HFFc6 (cell line): ENCODE results near the gene NDRG2. TPM values are rescaled to one million over a fixed set of nuclear protein-coding genes. Genes with fewer than 3 reads are reported as not detected.
A peak's percentile ranks its signal among the peaks of the same experiment; 100 is the strongest.

Experiments used
- DNase-seq: peaks from one replicate; pipeline ENCODE4 v3.0.0-alpha.2; 2018
- H3K27ac Mint-ChIP-seq: 2 replicates; pipeline ENCODE4 v1.8.0; 2020; ENCODE audit warnings: mild to moderate bottlenecking, mixed read lengths
- H3K27me3 Mint-ChIP-seq: 2 replicates; pipeline ENCODE4 v1.8.0; 2021; ENCODE audit warnings: mild to moderate bottlenecking, moderate library complexity, mixed read lengths; ENCODE audit not compliant: insufficient read depth
- H3K36me3 Mint-ChIP-seq: 2 replicates; pipeline ENCODE4 v1.8.0; 2021; ENCODE audit warnings: low read depth, mixed read lengths
- H3K4me1 Mint-ChIP-seq: 2 replicates; pipeline ENCODE4 v1.8.0; 2020; ENCODE audit warnings: low read depth, mixed read lengths
- H3K4me3 Mint-ChIP-seq: 2 replicates; pipeline ENCODE4 v1.8.0; 2020; ENCODE audit warnings: mild to moderate bottlenecking, moderate library complexity, mixed read lengths
- H3K9me3 Mint-ChIP-seq: 2 replicates; pipeline ENCODE4 v1.8.0; 2020; ENCODE audit warnings: mild to moderate bottlenecking, mixed read lengths
- CTCF ChIP-seq: fragments of 200-600 bp; sonication (generic); IDR thresholded peaks from 2 replicates; pipeline ENCODE4 v1.5.0; 2021; ENCODE audit warnings: antibody characterized with exemption, mild to moderate bottlenecking
- total RNA-seq, 6 experiments: library from RNA; stranded (reverse); fragmentation: NEBNext Ultra II Directional; extraction: Animal tissue kit (Norgen Biotek cat#: 25700); gene quantifications; 2 replicates in 1 of 6; 3 replicates in 5 of 6; pipeline ENCODE4 v1.2.3, GENCODE V29; 2021

Gene NDRG2
- total RNA-seq, 6 experiments from 2014 or later: 0.11 to 0.31 (median 0.23) TPM; not detected in 2

GRCh38 chr14:20997564-20997963, 27.3 kb downstream of the NDRG2 start:
- H3K4me3 Mint-ChIP-seq: no peak overlapping the region
- peaks cover 27% of the 10 kb centered on the region for H3K36me3 Mint-ChIP-seq
- H3K9me3 Mint-ChIP-seq: no peaks in the 10 kb centered on the region
- no peaks in the 10 kb centered on the region for H3K27me3 Mint-ChIP-seq
- no peak for DNase-seq
- H3K4me1 Mint-ChIP-seq: peaks cover 21% of the 10 kb centered on the region
- no peak for TF ChIP-seq CTCF
- no peak overlapping the region for H3K27ac Mint-ChIP-seq

DNA sequence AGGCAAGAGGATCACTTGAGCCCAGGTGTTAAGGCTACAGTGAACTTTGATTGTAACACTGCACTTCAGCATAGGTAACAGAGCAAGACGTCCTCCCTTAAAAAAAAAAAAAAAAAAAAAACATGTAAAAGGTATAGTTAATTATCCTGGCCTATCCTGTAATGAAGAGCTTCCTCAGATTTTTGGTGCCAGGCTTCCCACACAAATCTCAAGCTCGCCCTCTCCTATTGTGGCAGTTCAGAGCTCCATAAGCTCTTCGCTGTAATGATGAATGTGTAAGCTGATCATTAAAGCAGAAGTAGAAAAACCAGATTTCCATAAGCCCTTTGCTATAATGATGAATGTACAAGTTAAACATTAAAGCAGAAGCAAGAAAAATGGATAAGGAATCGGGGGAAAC, 27.7 kb downstream of the NDRG2 start:
- no peaks in the 10 kb centered on the region for H3K9me3 Mint-ChIP-seq
- no peaks in the 10 kb centered on the region for H3K27me3 Mint-ChIP-seq
- peaks cover 28% of the 10 kb centered on the region for H3K36me3 Mint-ChIP-seq
- no peak for DNase-seq
- H3K4me1 Mint-ChIP-seq: peaks cover 22% of the 10 kb centered on the region
- H3K27ac Mint-ChIP-seq: no peak overlapping the region
- TF ChIP-seq CTCF: no peak
- no peak overlapping the region for H3K4me3 Mint-ChIP-seq

DNA sequence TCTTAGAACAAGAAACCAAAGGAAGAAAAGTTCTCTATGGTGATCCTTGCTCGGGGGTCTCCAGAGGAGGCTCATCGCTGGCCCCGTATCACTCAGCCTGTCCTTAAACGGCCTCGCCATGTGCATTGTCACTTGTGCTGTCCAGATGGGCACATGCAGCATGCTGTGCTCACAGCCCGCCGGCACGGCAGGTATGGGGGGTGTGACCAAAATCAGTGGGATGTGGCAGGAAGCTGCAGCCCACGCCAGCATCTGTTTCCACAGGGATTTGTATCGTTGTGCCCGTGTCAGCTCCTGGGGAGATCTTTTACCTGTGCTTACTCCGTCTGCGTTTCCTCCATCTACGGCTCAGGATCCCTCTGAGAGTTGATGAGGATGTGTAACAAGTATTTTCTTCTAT, 28.3 kb downstream of the NDRG2 start:
- no peak overlapping the region for H3K4me3 Mint-ChIP-seq
- no peaks in the 10 kb centered on the region for H3K27me3 Mint-ChIP-seq
- no peak for TF ChIP-seq CTCF
- H3K27ac Mint-ChIP-seq: no peak overlapping the region
- H3K36me3 Mint-ChIP-seq: peaks cover 32% of the 10 kb centered on the region
- no peaks in the 10 kb centered on the region for H3K9me3 Mint-ChIP-seq
- peaks cover 27% of the 10 kb centered on the region for H3K4me1 Mint-ChIP-seq
- DNase-seq: no peak

DNA sequence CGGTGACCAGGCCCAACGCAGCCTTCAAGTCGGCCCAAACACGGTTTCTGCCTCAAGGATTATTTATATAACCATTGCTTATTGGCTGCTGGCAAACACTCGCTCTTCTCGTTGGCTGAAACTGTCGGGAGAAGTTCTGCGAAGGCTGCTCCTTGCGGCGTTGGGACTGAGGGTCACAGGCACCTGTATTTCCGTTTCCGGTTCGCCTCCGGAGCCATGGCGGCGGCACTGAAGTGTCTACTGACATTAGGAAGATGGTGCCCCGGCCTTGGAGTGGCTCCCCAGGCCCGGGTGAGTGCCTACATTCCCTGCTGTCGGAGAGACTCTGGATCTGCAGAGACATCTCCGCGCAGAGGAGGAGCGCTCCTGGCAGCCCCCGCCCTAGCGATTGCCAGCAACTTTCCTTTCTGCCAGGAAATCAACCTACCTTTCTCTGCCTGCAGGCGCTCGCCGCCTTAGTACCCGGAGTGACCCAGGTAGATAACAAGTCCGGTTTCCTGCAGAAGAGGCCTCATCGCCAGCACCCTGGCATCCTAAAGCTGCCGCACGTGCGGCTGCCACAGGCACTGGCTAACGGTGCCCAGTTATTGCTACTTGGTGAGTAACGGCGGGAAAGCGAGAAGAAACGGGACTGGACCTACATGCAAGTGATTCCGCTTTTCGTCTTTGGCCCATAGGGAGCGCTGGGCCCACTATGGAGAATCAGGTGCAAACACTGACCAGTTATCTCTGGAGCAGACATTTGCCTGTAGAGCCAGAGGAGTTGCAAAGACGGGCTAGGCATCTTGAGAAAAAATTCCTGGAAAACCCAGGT, 34.9 kb downstream of the NDRG2 start, which contains the start of gene METTL17:
Gene METTL17, plus strand, starts transcription at position 194 of the 814 bp plus-strand sequence. Its CDS starts 23 bp downstream, at position 217.
- peaks cover 2% of the 10 kb centered on the region; the same call in 1 of the 2 replicates for H3K27me3 Mint-ChIP-seq
- peaks cover 53% of the 10 kb centered on the region for H3K4me1 Mint-ChIP-seq
- H3K4me3 Mint-ChIP-seq: peak within 1 kb of the TSS; percentile 86
- H3K27ac Mint-ChIP-seq: peak within 1 kb of the TSS; percentile 48
- H3K9me3 Mint-ChIP-seq: no peaks in the 10 kb centered on the region
- peak; percentile 99 for DNase-seq
- H3K36me3 Mint-ChIP-seq: peaks cover 22% of the 10 kb centered on the region
- TF ChIP-seq CTCF: peak; percentile 71

DNA sequence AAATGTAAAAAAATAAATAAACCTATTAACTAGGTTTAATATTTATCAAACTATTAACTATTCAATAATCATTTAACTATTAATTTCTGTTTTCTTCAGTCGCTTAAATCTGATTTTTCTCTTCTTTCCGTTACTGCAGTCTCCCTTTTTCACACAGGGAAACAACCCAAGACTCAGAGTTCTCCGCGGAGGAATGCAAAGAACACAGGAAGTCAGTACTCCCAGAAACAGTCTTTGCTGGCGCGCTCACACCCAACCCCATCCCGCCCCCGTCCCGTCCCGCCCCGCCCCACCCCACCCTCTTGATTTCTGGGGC, 35.4 kb downstream of the NDRG2 start:
- Mint-ChIP-seq H3K4me3 (peak overlapping the region; percentile 86), H3K9me3 (no peaks in the 10 kb centered on the region), H3K27me3 (peaks cover 2% of the 10 kb centered on the region; the same call in 1 of the 2 replicates), H3K27ac (peak overlapping the region; percentile 48), H3K36me3 (peaks cover 16% of the 10 kb centered on the region), H3K4me1 (peaks cover 53% of the 10 kb centered on the region)
- no peak for DNase-seq
- no peak for TF ChIP-seq CTCF
